Measurements from ENCODE around the gene CCT6A.

DNA sequence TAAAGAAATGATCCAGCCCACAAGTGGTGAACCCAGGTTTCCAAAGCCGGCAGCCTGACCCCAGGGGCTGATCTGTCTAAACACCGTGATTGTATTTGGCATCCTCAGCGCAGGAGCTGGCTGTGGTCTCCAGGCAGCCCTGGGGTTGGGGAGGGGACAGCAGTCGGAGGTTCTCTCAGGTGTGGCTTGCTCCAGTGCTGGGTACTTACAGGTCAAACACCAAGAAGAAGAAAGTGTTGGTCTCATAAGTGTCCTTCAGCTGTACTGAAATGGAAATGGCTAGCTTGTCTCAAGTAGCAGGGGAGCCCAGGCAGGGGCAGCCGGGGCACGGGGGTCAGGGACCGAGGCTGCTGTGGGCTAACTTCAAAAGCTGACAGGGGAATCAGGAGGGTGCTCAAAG lies 35.2 kb downstream of the CCT6A start:
- TF ChIP-seq, protein P1, sequence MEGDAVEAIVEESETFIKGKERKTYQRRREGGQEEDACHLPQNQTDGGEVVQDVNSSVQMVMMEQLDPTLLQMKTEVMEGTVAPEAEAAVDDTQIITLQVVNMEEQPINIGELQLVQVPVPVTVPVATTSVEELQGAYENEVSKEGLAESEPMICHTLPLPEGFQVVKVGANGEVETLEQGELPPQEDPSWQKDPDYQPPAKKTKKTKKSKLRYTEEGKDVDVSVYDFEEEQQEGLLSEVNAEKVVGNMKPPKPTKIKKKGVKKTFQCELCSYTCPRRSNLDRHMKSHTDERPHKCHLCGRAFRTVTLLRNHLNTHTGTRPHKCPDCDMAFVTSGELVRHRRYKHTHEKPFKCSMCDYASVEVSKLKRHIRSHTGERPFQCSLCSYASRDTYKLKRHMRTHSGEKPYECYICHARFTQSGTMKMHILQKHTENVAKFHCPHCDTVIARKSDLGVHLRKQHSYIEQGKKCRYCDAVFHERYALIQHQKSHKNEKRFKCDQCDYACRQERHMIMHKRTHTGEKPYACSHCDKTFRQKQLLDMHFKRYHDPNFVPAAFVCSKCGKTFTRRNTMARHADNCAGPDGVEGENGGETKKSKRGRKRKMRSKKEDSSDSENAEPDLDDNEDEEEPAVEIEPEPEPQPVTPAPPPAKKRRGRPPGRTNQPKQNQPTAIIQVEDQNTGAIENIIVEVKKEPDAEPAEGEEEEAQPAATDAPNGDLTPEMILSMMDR (IDR thresholded peaks at IDR 0.05 in 2 of 3, conservative IDR thresholded peaks at IDR 0.05 in 1 of 3; ENCODE audit: borderline replicate concordance in 1 of 3, insufficient read depth in 1 of 3, low read depth in 2 of 3, low read length in 2 of 3), result no peak
- TF ChIP-seq EZH2 (IDR thresholded peaks at IDR 0.05) (no peak), TCF7L2 (IDR thresholded peaks at IDR 0.05; ENCODE audit: borderline replicate concordance, extremely low read depth, insufficient read depth, insufficient read length) (no peak)

All from HCT116 (cell line).